Gastroesophageal sphincter (tissue), 3 donors: ENCODE results near the gene POLR2M.

Experiments used
- CTCF ChIP-seq, 4 experiments: fragments of 200-600 bp in 2 of 4; fragments of 450-650 bp in 2 of 4; sonication (generic) in 1 of 4; IDR thresholded peaks; one replicate each; pipeline ENCODE4 v1.5.1; 2017 to 2019; ENCODE audit warnings: antibody characterized with exemption in 4 of 4, mild to moderate bottlenecking in 2 of 4, moderate library complexity in 2 of 4
- POLR2AphosphoS5 ChIP-seq: sonication (generic); formaldehyde crosslinking; IDR thresholded peaks from one replicate; pipeline ENCODE4 v1.6.1; 2017; ENCODE audit warnings: antibody characterized with exemption

DNA sequence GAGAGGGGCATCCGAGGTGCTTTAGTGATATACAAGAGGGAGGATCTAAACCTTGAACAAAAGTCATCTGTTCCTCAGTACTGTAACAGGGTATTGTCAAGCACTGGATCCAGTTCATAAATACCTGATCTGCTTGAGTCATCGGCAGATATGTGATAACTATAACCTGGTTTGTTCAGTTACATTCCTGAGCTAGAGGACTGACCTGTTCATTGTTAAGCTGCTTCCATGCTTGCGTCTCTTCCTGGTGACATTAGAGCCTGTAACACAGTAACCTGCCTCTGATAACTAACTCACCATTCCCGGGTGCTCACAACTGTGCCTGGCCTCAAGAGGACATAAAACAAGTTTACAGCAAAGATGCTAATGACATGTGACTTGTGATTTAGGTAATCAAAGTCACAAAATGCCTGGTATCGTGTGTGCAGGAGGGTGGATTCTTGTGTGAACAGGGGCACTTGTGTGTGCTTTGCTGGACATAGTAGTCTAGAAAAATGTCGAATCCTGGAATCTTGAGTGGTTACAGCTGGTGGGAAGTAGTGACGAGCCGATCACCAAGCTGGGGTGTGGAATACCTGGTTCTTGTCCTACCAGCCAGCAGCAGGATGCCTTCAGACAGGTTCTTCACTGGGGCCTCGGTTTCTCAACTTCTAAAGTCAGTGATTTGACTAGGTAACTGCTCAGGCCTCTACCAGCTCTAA, 30.9 kb upstream of the POLR2M start:
- TF ChIP-seq CTCF (IDR thresholded peaks at IDR 0.05) = no peak
- no peak for TF ChIP-seq POLR2AphosphoS5
